ENCODE results near the gene FCHSD2. TPM values are rescaled to one million over a fixed set of nuclear protein-coding genes. Genes with fewer than 3 reads are reported as not detected.

The FCHSD2 gene
- total and polyA plus RNA-seq, 9 of the 15 experiments (the other 6 are each of a cell fraction or from before 2014, with no cell fraction given), result 1.8 to 14.7 (median 6.4) TPM

DNA sequence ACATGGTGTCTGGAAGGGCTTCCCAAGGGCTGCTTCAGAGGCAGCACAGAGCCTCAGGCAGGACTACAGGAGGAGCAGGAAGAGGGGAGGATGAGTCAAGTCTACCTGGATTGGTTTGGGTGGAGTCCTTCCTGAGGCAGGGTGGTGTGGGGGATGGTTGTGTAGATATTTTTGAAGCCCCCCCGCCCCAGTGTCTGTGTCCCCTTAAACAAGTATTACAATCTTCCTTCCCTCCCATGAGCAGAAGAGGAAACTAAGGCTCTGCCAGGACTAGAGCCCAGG is 34.7 kb upstream of the FCHSD2 start:
- Histone ChIP-seq H3K9ac (ENCODE audit: insufficient read depth in 1 of 2, low read depth in 2 of 2, low read length in 2 of 2) (no peak overlapping the region), H3K27ac (ENCODE audit: extremely low read depth, low read depth, low read length) (no peak overlapping the region), H3K4me3 (no peak overlapping the region), H3K4me2 (ENCODE audit: insufficient read depth, low read length) (no peak overlapping the region), H3K9me3 (replicated peaks; ENCODE audit: control insufficient read depth, insufficient read depth, low read depth, low read length) (no peaks in the 10 kb centered on the region), H3K36me3 (ENCODE audit: control insufficient read depth, insufficient read depth, low read length) (no peaks in the 10 kb centered on the region), H3K79me2 (ENCODE audit: control insufficient read depth, insufficient read depth, low read length) (no peaks in the 10 kb centered on the region), H3K9me1 (ENCODE audit: control insufficient read depth, insufficient read depth, low read length) (no peaks in the 10 kb centered on the region), H3K4me1 (replicated peaks in 1 of 2; ENCODE audit: control insufficient read depth in 2 of 2, insufficient read depth in 2 of 2, low read length in 2 of 2) (peaks cover 0 to 4% of the 10 kb centered on the region in 2 experiments; a peak in 1 of 5 replicates), H2AFZ (ENCODE audit: low read depth, low read length) (no peak overlapping the region), H3K27me3 (ENCODE audit: control insufficient read depth in 2 of 2, insufficient read depth in 2 of 2, low read length in 2 of 2) (no peaks in the 10 kb centered on the region), H4K20me1 (replicated peaks; ENCODE audit: control insufficient read depth, insufficient read depth, low read length) (no peaks in the 10 kb centered on the region)
- intact Hi-C loops (cut with micrococcal nuclease) (loop anchor here (5.0 kb wide), 1 partner anchor 590 kb away; no protein-coding TSS in a partner anchor), in situ Hi-C loops (cut with MboI) (loop anchor here (5.0 kb wide), 1 partner anchor 345 kb away; no protein-coding TSS in a partner anchor)
- ChIA-PET CTCF (ENCODE audit: low intra/inter-chr PET ratio) (interaction anchor here (1.9 to 4.3 kb wide), 2 partner anchors 252 to 345 kb away, joined by 16 to 47 read pairs; no protein-coding TSS in a partner anchor), POLR2A (interaction anchor here (1.1 kb wide), 1 partner anchor 12 kb away, joined by 3 read pairs; no protein-coding TSS in a partner anchor)
- DNase-seq (ENCODE audit: extremely low read depth in 1 of 4, low spot score in 3 of 4) (no peak), FAIRE-seq (no peak), ATAC-seq (no peak)
- no TSS peak for BruUV-seq (replicated peaks)
- TF ChIP-seq PTTG1 (tag; IDR thresholded peaks at IDR 0.05; ENCODE audit: low read depth) (no peak), PKNOX1 (IDR thresholded peaks at IDR 0.05) (no peak), FOXJ3 (CRISPR knock-in tag; IDR thresholded peaks at IDR 0.05) (no peak), U2AF2 (optimal IDR thresholded peaks at IDR 0.05; ENCODE audit: low read depth, low read length) (no peak)
- WGBS (ENCODE audit: insufficient coverage, low coverage, missing lambda C conversion rate), result 0% methylated on average over 1 of the region's 1 CpG

All from K562 (cell line).